ENCODE measurements around the gene SHFL. TPM values are rescaled to one million over a fixed set of nuclear protein-coding genes. Genes with fewer than 3 reads are reported as not detected.

The SHFL gene
- polyA plus RNA-seq, 1 experiment = 42.2 TPM

- DNase-seq (ENCODE audit: low read depth) = no peak
- H3K27me3 ChIP-seq (ENCODE audit: control insufficient read depth, insufficient read depth, low read length) = no peaks in the 10 kb centered on the region
- peaks cover 31% of the 10 kb centered on the region for H3K36me3 ChIP-seq (ENCODE audit: control insufficient read depth, insufficient read depth, low read length)
- no peak for TF ChIP-seq CTCF (IDR thresholded peaks at IDR 0.05; ENCODE audit: insufficient read depth, low read depth, low read length)
- H3K4me3 ChIP-seq (ENCODE audit: low read depth, low read length) = no peak overlapping the region
- CTCF ChIA-PET = interaction anchor here (0.9 to 1.9 kb wide), 4 partner anchors 12 to 116 kb away, joined by 3 to 7 read pairs (median 4); no protein-coding TSS in a partner anchor
- POLR2A ChIA-PET = no interaction called here
These were observed 47.5 kb downstream of the SHFL start for GRCh38 chr19:10133596-10133995.

DNA sequence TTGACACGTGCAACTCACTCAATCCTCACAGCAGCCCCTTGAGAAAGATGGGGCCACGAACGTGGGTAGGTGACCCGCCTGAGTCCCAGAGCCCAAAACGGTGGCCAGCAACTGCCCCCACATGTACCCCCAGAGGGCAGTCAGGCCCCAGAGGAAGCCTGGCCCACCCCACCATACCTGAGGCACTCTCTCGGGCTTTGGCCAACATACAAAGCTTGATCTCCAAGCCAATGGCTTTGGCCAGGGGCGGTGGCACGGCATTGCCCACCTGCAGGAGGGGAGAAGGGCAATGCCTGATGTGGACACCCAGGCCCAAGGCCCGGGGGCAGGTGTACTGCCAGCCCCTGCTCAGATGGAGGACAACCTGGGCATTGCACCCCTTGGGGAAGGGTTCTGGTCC is 47.9 kb downstream of the SHFL start:
- H3K36me3 ChIP-seq (ENCODE audit: control insufficient read depth, insufficient read depth, low read length) = peaks cover 35% of the 10 kb centered on the region
- CTCF ChIA-PET = interaction anchor here (1.3 to 1.9 kb wide), 2 partner anchors 15 to 116 kb away, joined by 3 to 7 read pairs; no protein-coding TSS in a partner anchor
- POLR2A ChIA-PET = no interaction called here
- DNase-seq (ENCODE audit: low read depth) = no peak
- no peak overlapping the region for H3K4me3 ChIP-seq (ENCODE audit: low read depth, low read length)
- no peak for TF ChIP-seq CTCF (IDR thresholded peaks at IDR 0.05; ENCODE audit: insufficient read depth, low read depth, low read length)
- H3K27me3 ChIP-seq (ENCODE audit: control insufficient read depth, insufficient read depth, low read length) = no peaks in the 10 kb centered on the region

GRCh38 chr19:10135551-10136334 is 49.6 kb downstream of the SHFL start:
- peaks cover 47% of the 10 kb centered on the region for H3K36me3 ChIP-seq (ENCODE audit: control insufficient read depth, insufficient read depth, low read length)
- CTCF ChIA-PET = no interaction called here

DNA sequence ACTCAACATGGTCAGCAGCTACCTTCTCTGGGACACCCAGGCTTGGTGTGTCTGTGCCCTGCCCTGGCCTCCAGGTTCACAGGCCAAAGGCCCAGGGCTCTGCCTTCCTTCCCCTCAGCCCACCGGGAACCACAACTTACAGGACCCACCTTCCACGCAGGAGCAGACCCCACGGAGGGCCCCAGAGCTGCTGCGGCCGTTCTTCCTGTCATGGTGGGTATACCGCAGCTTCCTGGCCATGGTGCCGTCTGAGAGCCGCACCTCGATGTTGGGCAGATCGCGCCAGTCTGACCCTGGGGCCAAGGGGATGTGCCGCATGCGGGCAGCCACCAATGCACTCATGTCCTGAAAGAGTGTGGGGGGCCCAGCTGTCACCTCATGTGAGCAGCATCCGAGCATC is 50.8 kb downstream of the SHFL start:
- H3K27me3 ChIP-seq (ENCODE audit: control insufficient read depth, insufficient read depth, low read length) = no peaks in the 10 kb centered on the region
- ChIA-PET CTCF (interaction anchor here (0.7 kb wide), 1 partner anchor 153 kb away, joined by 3 read pairs; the partner anchor contains the start of gene ICAM5), POLR2A (no interaction called here)
- no peak for DNase-seq (ENCODE audit: low read depth)
- no peak overlapping the region for H3K4me3 ChIP-seq (ENCODE audit: low read depth, low read length)
- H3K36me3 ChIP-seq (ENCODE audit: control insufficient read depth, insufficient read depth, low read length) = peaks cover 54% of the 10 kb centered on the region
- no peak for TF ChIP-seq CTCF (IDR thresholded peaks at IDR 0.05; ENCODE audit: insufficient read depth, low read depth, low read length)

More at GRCh38 chr19:10135551-10136334, 49.6 kb downstream of the SHFL start:
- POLR2A ChIA-PET = no interaction called here
- DNase-seq (ENCODE audit: low read depth) = no peak
- TF ChIP-seq CTCF (IDR thresholded peaks at IDR 0.05; ENCODE audit: insufficient read depth, low read depth, low read length) = no peak
- H3K4me3 ChIP-seq (ENCODE audit: low read depth, low read length) = no peak overlapping the region
- H3K27me3 ChIP-seq (ENCODE audit: control insufficient read depth, insufficient read depth, low read length) = no peaks in the 10 kb centered on the region

- Histone ChIP-seq H3K4me3 (ENCODE audit: low read depth, low read length) (no peak overlapping the region), H3K27me3 (ENCODE audit: control insufficient read depth, insufficient read depth, low read length) (no peaks in the 10 kb centered on the region), H3K36me3 (ENCODE audit: control insufficient read depth, insufficient read depth, low read length) (peaks cover 59% of the 10 kb centered on the region)
- ChIA-PET CTCF (interaction anchor here (0.7 to 1.2 kb wide), 2 partner anchors 16 to 207 kb away, joined by 3 read pairs; no protein-coding TSS in a partner anchor), POLR2A (no interaction called here)
- DNase-seq (ENCODE audit: low read depth) = no peak
- TF ChIP-seq CTCF (IDR thresholded peaks at IDR 0.05; ENCODE audit: insufficient read depth, low read depth, low read length) = no peak
These were observed 51.9 kb downstream of the SHFL start for GRCh38 chr19:10137751-10138682.
